ENCODE data around the gene RNF123.

Gene RNF123

DNA sequence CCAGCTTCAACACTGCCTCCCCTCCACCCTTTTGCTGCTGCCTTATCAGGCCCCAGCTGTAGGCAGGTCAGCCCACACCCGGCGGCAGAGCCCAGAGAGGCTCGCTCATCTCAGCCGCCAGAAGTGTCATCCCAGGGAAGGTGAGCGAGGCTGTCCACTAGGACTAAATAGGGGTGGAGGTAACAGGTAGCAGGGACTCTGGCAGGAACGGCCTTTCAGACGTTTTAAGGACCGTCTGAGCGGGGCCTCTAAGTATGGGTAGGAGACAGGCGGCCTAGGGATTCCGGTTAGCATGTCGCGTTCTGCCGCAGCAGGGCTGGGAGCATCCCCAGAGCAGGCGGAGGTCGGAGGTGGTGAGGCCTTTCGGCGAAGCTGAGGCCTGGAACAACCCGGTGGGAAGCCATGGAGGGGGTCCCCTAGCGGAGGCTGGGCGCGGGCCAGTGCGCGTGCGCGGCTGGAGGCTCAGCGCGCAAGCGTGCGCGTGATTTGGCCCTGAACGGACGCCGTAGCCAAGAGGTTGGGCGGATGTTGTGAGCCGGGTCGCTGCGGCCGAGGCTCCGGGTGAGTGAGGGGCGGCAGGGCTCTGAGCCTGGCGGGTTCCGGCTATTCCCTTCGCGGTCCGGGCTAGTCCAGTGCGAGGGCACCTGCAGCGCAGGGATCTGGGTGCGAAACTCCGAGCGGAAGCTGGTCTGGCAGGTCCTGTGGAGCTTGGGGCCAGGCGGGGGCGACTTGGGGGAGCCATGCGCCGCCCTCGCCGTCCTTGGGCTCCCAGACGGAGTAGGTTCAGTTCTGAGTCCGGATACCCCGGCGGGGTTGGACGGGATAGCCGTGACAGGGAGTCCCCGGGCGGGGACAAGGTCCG lies at the start of gene RNF123, which contains the start of gene MST1:
Gene RNF123 (plus strand): TSS at position 512 of the 862 bp plus-strand sequence. CDS start 1,609 bp downstream, outside the sequence.
Gene MST1 (minus strand): TSS at position 429 of the 862 bp plus-strand sequence. CDS start 783 bp downstream, outside the sequence.
- no peak for FAIRE-seq

DNA sequence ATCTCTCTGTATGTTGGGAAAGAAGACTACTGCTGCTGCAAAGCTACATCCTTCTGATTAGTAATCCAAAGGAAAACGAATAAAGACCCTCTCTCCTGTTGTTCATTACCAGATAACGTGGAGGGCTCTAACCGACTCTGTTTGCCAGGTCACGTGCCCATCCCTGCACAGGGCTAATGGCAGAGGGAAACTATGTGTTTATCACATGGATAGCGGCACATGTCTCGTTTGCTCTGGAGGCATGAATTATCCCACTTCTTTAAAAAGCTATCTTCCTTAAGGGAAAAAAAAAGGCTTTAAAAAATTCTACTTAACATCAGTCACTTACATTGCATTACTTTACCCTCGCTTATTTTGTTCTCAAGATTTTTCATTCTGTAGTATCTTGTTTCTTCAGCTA lies 48.1 kb upstream of the RNF123 start:
- DNase-seq (ENCODE audit: insufficient read length, low spot score) (no peak), FAIRE-seq (no peak)

More for the DNA sequence above, at the start of gene RNF123, which contains the start of gene MST1:
- DNase-seq (ENCODE audit: insufficient read length, low spot score), result peak; percentile 86

DNA sequence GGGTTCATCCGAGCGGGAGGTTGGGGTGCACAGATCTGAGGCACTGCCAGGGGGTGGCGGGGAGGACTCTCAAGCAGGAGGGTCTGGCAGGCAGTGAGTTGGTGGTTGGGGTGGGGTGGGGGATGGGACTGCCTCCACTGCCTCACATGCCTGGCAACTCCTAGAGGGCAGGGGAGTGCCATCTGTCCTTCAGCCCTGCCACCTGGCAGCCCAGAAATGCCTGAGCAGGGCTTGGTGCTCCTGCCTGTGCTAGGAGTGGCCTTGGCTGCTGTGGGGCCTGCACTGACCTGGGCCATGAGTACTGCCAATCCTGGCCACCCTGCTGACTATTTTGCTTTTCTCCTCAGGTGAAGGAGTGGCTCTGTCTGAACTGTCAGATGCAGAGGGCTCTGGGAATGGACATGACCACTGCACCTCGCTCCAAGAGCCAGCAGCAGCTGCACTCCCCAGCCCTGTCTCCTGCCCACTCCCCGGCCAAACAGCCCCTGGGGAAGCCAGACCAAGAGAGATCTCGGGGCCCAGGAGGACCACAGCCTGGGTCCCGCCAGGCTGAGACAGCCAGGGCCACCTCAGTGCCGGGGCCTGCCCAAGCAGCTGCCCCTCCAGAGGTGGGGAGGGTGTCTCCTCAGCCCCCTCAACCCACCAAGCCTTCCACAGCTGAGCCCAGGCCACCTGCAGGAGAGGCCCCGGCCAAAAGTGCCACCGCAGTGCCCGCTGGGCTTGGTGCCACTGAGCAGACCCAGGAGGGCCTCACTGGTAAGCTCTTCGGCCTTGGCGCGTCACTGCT lies 47.2 kb upstream of the RNF123 start:
- DNase-seq (ENCODE audit: insufficient read length, low spot score) (no peak), FAIRE-seq (no peak)

DNA sequence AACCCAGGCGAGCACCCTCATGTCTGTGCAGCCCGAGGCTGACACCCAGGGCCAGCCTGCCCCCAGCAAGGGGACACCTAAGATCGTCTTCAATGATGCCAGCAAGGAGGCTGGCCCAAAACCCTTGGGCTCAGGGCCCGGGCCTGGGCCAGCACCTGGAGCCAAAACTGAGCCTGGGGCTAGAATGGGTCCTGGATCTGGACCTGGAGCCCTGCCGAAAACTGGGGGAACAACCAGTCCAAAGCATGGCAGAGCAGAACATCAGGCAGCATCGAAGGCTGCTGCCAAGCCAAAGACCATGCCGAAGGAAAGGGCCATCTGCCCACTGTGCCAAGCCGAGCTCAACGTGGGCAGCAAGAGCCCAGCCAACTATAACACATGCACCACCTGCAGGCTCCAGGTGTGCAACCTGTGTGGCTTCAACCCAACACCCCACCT lies 46.6 kb upstream of the RNF123 start:
- FAIRE-seq (no peak), DNase-seq (ENCODE audit: insufficient read length, low spot score) (no peak)

DNA sequence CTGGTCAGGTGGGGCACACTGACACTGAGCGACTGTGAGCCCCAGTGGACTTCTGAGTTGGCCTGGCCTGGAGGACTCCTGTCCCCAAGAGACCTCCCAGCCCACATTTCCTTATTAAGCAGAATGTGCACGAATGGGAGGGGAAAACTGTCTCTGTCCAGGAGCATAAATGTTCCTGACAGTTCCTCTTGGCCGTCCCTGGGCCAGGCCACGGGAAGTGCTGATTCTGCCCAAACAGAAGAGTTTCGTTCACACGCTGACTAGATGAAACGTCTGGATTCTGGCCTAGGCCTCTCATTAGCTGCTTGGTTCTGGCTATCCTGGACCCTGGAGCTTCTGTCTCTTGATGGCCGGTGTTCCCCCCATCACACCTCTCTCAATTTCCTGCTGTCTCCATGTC lies 44.7 kb upstream of the RNF123 start:
- no peak for FAIRE-seq
- DNase-seq (ENCODE audit: insufficient read length, low spot score), result no peak

DNA sequence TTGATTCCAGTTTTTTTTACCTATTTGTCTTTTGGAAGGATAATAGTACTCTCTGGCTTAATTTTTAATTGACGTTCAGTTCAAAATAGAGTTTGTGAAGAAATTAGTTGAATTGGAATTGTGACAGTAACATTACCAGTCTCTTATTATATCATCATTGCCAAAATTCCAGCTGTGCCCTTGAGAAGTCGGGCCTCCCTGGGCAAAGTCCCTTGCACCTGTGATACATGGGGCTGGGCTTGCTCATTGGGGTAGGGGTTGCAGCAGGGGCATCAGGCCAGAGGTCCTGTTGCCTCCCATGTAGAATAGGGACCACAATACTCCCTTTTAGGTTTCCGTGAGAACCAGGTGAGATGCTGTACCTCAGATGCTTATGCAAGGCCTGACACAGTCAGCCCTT lies 43.1 kb upstream of the RNF123 start:
- no peak for DNase-seq (ENCODE audit: insufficient read length, low spot score)
- FAIRE-seq, result no peak

DNA sequence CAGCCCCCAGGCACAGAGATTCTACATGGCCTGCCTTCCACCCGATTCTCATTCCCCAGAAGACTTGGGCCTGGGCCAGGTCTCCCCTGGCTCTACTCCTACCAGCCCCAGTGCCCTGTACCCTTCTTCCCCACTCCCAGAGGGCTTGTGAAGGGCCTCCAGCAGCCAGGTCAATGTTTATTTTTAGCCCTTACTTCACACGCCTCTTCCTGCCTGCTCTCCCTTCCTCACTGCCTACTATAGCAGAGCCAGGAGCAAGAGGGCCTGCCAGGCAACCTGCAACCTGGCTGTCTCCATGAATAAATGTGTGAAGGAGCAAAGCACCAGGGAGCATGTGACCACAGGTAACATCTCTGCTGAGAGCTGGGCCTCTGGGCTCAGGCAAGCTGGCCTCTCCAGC lies 41.6 kb upstream of the RNF123 start:
- DNase-seq (ENCODE audit: insufficient read length, low spot score) (no peak), FAIRE-seq (no peak)

DNA sequence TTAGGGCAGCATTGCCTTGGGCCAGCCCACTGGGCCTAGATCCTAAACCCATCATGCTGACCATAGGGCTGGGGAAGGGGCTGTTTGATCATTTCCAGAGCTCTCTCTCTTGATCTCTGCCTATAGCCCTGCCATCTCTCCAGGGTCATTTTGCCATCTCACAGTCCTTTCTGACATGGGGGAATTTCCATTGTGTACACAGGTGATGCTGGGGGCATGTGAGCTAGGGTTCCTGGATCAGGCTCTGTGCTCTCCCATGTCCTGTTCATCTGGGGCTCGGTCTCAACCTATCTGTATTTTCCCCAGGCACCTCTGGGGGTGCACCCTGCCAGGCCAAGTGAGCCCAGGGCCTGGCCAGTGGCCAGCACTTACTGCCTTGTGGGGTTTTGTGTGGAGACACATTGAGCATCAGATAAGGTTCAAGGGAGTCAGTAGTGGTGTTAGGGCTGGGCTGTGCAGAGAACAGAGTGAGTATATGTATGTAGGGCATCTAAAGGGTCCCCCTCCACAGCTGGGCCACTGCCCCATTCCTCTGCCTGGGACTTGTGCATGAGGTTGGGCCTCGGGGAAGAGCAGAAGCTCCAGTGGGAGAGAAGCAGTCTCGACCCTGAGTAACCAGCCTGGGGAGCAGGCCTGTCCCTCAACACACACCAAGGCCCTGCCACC lies 40.9 kb upstream of the RNF123 start:
- FAIRE-seq (no peak), DNase-seq (ENCODE audit: insufficient read length, low spot score) (no peak)

DNA sequence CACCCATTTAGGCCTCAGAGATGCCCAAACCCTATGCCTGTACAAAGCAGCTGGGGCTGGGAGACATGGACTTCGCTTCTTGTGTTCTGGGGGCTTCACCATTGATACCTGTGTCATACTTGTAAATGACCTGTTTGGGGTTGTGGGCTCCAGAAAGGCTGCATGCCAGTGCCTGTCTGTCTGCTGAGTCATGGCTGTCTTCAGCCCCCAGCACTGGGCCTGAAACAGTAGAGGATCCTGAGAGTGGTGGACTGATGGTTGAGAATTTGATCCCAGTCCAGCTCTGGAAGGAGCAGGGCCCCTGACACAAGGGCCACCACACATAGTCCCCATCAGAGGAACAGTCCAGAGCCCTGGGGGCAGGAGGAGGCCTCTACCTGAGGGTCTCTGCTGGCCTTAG lies 39.8 kb upstream of the RNF123 start:
- FAIRE-seq, result no peak
- peak; percentile 31 for DNase-seq (ENCODE audit: insufficient read length, low spot score)

DNA sequence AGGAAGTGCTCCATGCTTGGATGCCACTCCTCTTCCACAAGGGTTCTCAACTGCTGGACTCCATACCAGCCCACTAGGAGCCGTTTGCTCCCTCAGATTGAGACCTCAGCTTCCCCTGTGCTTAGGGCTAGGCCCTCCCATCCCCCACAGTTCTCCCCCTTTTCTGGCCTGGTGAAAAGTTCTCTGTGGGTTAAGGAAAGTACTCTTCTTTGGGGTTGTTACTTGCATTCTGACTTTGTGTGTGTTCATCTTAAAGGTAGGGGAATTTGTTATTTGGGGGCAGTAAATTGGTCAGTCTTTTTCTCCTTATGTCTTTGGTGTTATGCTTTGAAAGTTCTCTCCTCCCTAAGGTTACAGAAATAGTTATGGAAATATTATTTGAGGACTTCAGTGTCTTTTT lies 39.2 kb upstream of the RNF123 start:
- DNase-seq (ENCODE audit: insufficient read length, low spot score) (no peak), FAIRE-seq (no peak)

DNA sequence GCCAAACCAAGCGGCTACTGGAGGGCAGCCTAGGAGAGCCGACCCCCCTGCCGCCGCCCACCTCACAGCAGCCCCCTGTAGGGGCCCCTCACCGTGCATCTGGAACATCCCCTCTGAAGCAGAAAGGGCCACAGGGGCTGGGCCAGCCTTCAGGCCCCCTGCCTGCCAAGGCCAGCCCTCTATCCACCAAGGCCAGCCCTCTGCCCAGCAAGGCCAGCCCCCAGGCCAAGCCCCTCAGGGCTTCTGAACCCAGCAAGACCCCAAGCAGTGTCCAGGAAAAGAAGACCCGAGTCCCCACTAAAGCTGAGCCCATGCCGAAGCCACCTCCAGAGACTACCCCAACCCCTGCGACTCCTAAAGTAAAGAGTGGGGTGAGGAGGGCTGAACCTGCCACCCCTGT lies 38.7 kb upstream of the RNF123 start:
- FAIRE-seq (no peak), DNase-seq (ENCODE audit: insufficient read length, low spot score) (no peak)

DNA sequence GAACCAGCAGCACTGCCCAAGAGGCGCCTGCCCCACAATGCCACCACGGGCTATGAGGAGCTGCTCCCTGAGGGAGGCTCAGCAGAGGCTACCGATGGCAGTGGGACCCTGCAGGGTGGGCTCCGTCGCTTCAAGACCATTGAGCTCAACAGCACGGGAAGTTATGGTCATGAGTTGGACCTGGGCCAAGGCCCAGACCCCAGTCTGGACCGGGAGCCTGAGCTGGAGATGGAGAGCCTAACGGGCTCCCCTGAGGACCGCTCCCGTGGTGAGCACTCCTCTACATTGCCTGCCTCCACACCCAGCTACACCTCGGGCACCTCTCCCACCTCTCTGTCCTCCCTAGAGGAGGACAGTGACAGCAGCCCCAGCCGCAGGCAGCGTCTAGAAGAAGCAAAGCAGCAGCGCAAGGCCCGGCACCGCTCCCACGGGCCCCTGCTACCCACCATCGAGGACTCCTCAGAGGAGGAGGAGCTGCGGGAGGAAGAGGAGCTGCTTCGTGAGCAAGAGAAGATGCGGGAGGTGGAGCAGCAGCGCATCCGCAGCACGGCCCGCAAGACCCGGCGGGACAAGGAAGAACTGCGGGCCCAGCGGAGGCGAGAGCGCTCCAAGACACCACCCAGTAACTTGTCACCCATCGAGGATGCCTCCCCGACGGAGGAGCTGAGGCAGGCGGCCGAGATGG lies 37.0 kb upstream of the RNF123 start:
- no peak for FAIRE-seq
- DNase-seq (ENCODE audit: insufficient read length, low spot score), result no peak

DNA sequence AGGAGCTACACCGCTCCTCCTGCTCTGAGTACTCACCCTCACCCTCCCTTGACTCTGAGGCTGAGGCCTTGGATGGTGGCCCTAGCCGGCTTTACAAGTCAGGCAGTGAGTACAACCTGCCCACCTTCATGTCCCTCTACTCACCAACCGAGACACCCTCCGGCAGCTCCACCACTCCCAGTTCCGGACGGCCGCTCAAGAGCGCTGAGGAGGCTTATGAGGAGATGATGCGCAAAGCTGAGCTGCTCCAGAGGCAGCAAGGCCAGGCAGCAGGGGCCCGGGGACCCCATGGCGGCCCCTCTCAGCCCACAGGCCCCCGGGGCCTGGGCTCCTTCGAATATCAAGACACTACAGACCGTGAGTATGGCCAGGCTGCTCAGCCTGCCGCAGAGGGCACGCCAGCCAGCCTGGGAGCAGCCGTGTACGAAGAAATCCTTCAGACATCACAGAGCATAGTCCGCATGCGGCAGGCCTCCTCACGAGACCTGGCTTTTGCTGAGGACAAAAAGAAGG lies 36.4 kb upstream of the RNF123 start:
- FAIRE-seq (no peak), DNase-seq (ENCODE audit: insufficient read length, low spot score) (no peak)

DNA sequence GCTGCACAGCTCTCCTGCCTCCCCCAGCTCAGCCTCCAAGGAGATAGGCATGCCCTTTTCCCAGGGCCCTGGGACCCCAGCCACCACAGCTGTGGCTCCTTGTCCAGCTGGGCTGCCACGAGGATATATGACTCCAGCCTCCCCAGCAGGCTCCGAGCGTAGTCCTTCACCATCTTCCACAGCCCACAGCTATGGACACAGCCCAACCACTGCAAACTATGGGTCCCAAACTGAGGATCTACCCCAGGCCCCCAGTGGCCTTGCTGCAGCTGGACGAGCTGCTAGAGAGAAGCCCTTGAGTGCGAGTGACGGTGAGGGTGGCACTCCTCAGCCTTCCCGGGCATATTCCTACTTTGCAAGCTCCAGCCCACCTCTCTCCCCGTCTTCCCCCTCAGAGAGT lies 35.7 kb upstream of the RNF123 start:
- FAIRE-seq (no peak), DNase-seq (ENCODE audit: insufficient read length, low spot score) (no peak)

DNA sequence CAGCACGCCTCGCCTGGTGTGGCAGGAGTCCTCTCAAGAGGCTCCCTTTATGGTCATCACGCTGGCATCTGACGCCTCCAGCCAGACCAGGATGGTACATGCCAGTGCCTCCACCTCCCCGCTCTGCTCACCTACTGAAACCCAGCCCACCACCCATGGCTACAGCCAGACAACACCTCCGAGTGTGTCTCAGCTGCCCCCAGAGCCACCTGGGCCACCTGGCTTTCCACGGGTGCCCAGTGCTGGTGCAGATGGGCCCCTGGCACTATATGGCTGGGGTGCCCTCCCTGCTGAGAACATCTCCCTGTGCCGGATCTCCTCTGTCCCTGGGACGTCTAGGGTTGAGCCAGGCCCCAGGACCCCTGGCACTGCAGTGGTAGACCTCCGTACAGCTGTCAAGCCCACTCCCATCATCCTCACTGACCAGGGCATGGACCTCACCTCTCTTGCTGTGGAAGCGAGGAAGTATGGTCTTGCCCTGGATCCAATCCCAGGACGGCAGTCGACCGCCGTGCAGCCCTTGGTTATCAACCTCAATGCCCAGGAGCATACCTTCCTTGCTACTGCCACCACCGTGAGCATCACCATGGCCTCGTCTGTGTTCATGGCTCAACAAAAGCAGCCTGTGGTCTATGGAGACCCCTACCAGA lies 35.1 kb upstream of the RNF123 start:
- DNase-seq (ENCODE audit: insufficient read length, low spot score) (no peak), FAIRE-seq (no peak)

DNA sequence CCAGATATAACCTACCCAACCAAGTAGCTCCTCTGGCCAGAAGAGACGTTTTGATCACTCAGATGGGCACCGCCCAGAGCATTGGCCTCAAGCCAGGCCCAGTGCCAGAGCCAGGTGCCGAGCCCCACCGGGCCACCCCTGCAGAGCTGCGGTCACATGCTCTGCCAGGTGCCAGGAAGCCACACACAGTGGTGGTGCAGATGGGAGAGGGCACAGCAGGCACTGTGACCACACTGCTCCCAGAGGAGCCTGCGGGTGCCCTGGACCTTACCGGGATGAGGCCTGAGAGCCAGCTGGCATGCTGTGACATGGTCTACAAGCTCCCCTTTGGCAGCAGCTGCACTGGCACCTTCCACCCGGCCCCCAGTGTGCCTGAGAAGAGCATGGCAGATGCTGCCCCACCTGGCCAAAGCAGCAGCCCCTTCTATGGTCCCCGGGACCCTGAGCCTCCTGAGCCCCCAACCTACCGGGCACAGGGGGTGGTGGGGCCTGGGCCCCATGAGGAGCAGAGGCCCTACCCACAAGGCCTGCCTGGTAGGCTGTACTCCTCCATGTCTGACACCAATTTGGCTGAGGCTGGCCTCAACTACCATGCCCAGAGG lies 34.3 kb upstream of the RNF123 start:
- no peak for FAIRE-seq
- no peak for DNase-seq (ENCODE audit: insufficient read length, low spot score)

DNA sequence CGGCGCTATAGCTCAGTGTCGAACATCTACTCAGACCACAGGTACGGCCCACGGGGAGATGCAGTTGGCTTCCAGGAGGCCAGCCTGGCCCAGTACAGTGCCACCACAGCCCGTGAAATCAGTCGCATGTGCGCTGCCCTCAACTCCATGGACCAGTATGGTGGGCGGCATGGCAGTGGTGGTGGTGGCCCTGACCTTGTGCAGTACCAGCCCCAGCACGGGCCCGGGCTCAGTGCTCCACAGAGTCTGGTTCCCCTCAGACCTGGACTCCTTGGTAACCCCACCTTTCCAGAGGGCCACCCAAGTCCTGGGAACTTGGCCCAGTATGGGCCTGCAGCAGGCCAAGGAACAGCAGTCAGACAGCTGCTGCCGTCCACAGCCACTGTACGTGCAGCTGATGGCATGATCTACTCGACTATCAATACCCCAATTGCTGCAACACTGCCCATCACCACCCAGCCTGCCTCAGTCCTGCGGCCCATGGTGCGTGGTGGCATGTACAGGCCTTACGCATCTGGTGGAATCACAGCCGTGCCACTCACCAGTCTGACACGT lies 33.5 kb upstream of the RNF123 start:
- DNase-seq (ENCODE audit: insufficient read length, low spot score) (no peak), FAIRE-seq (no peak)

DNA sequence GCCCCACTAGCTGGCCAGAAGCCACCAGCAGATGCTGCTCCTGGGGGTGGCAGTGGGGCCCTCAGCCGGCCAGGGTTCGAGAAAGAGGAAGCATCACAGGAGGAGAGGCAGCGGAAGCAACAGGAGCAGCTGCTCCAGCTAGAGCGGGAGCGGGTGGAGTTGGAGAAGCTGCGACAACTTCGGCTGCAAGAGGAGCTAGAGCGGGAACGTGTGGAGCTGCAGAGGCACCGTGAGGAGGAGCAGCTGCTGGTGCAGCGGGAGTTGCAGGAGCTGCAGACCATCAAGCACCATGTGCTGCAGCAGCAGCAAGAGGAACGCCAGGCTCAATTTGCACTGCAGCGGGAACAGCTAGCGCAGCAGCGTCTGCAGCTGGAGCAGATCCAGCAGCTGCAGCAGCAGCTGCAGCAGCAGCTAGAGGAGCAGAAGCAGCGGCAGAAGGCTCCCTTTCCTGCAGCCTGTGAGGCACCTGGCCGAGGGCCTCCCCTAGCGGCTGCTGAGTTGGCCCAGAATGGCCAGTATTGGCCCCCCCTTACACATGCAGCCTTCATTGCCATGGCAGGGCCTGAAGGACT lies 32.7 kb upstream of the RNF123 start:
- DNase-seq (ENCODE audit: insufficient read length, low spot score), result no peak
- no peak for FAIRE-seq
